ENCODE data around the gene OR4F15.

GRCh38 chr15:101799665-101800064, 12.3 kb upstream of the OR4F15 start:
- no peak for TF ChIP-seq EZH2 (IDR thresholded peaks at IDR 0.05; ENCODE audit: borderline replicate concordance, insufficient read depth, low read depth, low read length, poor library complexity, severe bottlenecking)
- TF ChIP-seq CTCF (IDR thresholded peaks at IDR 0.05) = no peak
